ENCODE data around the gene EGLN1.
A peak's percentile ranks its signal among the peaks of the same experiment; 100 is the strongest.
"Not testable (repeated sequence)": the region's sequence is repeated elsewhere in the genome, so short reads cannot be mapped to it uniquely, and the experiment has no call there.

EGLN1 gene

DNA sequence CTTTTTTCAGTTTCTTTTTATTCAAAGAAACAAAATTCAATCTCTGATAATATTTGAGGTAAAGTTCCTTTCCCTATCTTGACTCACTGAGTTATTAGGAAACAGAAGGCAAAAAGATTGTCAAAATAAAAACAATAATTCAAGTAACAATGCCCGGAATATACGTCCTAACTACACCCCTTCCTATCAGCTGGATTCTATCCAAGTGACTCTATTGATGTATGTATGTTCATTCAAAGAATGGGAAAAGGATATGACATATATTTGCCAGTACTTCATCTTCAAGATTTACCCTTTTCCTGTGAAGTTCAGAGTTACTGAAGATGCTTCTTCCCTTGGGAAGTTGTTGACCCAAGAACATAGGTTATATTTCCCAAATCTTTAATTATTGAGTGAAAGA, 70.3 kb downstream of the EGLN1 start:
- Histone ChIP-seq H3K27me3 (no peaks in the 10 kb centered on the region), H3K9me3 (no peaks in the 10 kb centered on the region), H3K27ac (no peak overlapping the region), H3K4me1 (no peaks in the 10 kb centered on the region), H3K4me3 (no peak overlapping the region), H3K36me3 (peaks cover 24 to 52% (median 37%) of the 10 kb centered on the region in 3 donors)
- intact Hi-C loops (cut with DNase I; ENCODE audit: low total_unique reads) = no loop called here
- no peak for DNase-seq
- TF ChIP-seq, protein P1, sequence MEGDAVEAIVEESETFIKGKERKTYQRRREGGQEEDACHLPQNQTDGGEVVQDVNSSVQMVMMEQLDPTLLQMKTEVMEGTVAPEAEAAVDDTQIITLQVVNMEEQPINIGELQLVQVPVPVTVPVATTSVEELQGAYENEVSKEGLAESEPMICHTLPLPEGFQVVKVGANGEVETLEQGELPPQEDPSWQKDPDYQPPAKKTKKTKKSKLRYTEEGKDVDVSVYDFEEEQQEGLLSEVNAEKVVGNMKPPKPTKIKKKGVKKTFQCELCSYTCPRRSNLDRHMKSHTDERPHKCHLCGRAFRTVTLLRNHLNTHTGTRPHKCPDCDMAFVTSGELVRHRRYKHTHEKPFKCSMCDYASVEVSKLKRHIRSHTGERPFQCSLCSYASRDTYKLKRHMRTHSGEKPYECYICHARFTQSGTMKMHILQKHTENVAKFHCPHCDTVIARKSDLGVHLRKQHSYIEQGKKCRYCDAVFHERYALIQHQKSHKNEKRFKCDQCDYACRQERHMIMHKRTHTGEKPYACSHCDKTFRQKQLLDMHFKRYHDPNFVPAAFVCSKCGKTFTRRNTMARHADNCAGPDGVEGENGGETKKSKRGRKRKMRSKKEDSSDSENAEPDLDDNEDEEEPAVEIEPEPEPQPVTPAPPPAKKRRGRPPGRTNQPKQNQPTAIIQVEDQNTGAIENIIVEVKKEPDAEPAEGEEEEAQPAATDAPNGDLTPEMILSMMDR (IDR thresholded peaks at IDR 0.05) = no peak

GRCh38 chr1:231348856-231349255, 73.2 kb downstream of the EGLN1 start:
- H3K4me1 ChIP-seq; DNase-seq; intact Hi-C loops (cut with DNase I; ENCODE audit: low total_unique reads); H3K9me3 ChIP-seq; H3K4me3 ChIP-seq; H3K27me3 ChIP-seq; H3K27ac ChIP-seq: not testable (repeated sequence)
- peaks cover 24 to 55% (median 37%) of the 10 kb centered on the region in 3 donors for H3K36me3 ChIP-seq

- Histone ChIP-seq H3K36me3 (peaks cover 23 to 55% (median 37%) of the 10 kb centered on the region in 3 donors), H3K4me3 (no peak overlapping the region), H3K4me1 (no peaks in the 10 kb centered on the region), H3K27ac (no peak overlapping the region), H3K27me3 (no peaks in the 10 kb centered on the region), H3K9me3 (no peaks in the 10 kb centered on the region)
- DNase-seq = no peak
- intact Hi-C loops (cut with DNase I; ENCODE audit: low total_unique reads) = no loop called here
- TF ChIP-seq, protein P1 (IDR thresholded peaks at IDR 0.05) = no peak
Observed at GRCh38 chr1:231348442-231348841, 73.6 kb downstream of the EGLN1 start.

- TF ChIP-seq, protein P1 (IDR thresholded peaks at IDR 0.05) = no peak
- H3K36me3 ChIP-seq = peaks cover 25 to 51% (median 33%) of the 10 kb centered on the region in 3 donors
- H3K27me3 ChIP-seq = no peaks in the 10 kb centered on the region
- no peak overlapping the region for H3K4me3 ChIP-seq
- intact Hi-C loops (cut with DNase I; ENCODE audit: low total_unique reads) = no loop called here
- H3K9me3 ChIP-seq = no peaks in the 10 kb centered on the region
- H3K27ac ChIP-seq = no peak overlapping the region
- H3K4me1 ChIP-seq = no peaks in the 10 kb centered on the region
- no peak for DNase-seq
Observed at GRCh38 chr1:231347961-231348360, 74.1 kb downstream of the EGLN1 start.

- Histone ChIP-seq H3K27me3 (no peaks in the 10 kb centered on the region), H3K4me3 (no peak overlapping the region), H3K27ac (no peak overlapping the region), H3K9me3 (no peaks in the 10 kb centered on the region), H3K36me3 (peaks cover 0 to 13% (median 5%) of the 10 kb centered on the region in 3 donors), H3K4me1 (peaks cover 5 to 35% (median 23%) of the 10 kb centered on the region in 4 donors)
- DNase-seq = no peak
- TF ChIP-seq, protein P1 (IDR thresholded peaks at IDR 0.05) = no peak
- intact Hi-C loops (cut with DNase I; ENCODE audit: low total_unique reads) = no loop called here
Observed at GRCh38 chr1:231340328-231341013, 81.6 kb downstream of the EGLN1 start.

GRCh38 chr1:231338270-231339128, 83.6 kb downstream of the EGLN1 start, which contains the start of gene SPRTN:
TSS of gene SPRTN (plus strand) at chr1:231338293. CDS start at chr1:231338384, 91 bp downstream.
- no peak for DNase-seq
- H3K4me3 ChIP-seq = peak within 1 kb of the TSS; percentile 93 to 97
- TF ChIP-seq, protein P1 (IDR thresholded peaks at IDR 0.05) = no peak
- H3K27ac ChIP-seq = peak within 1 kb of the TSS; percentile 79 to 89
- peaks cover 0 to 11% (median 5%) of the 10 kb centered on the region in 3 donors for H3K36me3 ChIP-seq
- no peaks in the 10 kb centered on the region for H3K27me3 ChIP-seq
- intact Hi-C loops (cut with DNase I; ENCODE audit: low total_unique reads) = loop anchor here (5.0 kb wide), 1 partner anchor 194 kb away; no protein-coding TSS in a partner anchor
- no peaks in the 10 kb centered on the region for H3K9me3 ChIP-seq
- H3K4me1 ChIP-seq = peaks cover 5 to 52% (median 38%) of the 10 kb centered on the region in 4 donors

Measured in tibial artery (tissue), 4 donors.